Large intestine (tissue), 3 donors: ENCODE data around the gene PILRB. TPM values are rescaled to one million over a fixed set of nuclear protein-coding genes. Genes with fewer than 3 reads are reported as not detected.
"Not testable (repeated sequence)": the region's sequence is repeated elsewhere in the genome, so short reads cannot be mapped to it uniquely, and the experiment has no call there.

Experiments
- DNase-seq, 2 donors: peaks; one replicate each; pipeline versions ENCODE4 v3.0.0 to v3.0.0-alpha.2; 2013
- H3K27ac ChIP-seq: one replicate; pipeline ENCODE4 v1.5.1; 2013; ENCODE audit warnings: low read length
- H3K27me3 ChIP-seq: 2 replicates; pipeline ENCODE4 v1.6.1; 2013; ENCODE audit warnings: low read length; ENCODE audit not compliant: control insufficient read depth, insufficient read depth
- H3K36me3 ChIP-seq: 2 replicates; pipeline ENCODE4 v1.6.1; 2013; ENCODE audit warnings: low read length; ENCODE audit not compliant: control insufficient read depth, insufficient read depth
- H3K4me1 ChIP-seq: one replicate; pipeline ENCODE4 v1.6.1; 2013; ENCODE audit warnings: low read length; ENCODE audit not compliant: control insufficient read depth, insufficient read depth
- H3K4me3 ChIP-seq: one replicate; pipeline ENCODE4 v1.5.1; 2013; ENCODE audit warnings: low read length
- H3K9me3 ChIP-seq: one replicate; pipeline ENCODE4 v1.6.1; 2013; ENCODE audit warnings: mild to moderate bottlenecking, low read depth, low read length, moderate library complexity; ENCODE audit not compliant: control insufficient read depth
- WGBS: methylation state at CpG from one replicate; pipeline ENCODE4 v1.1.5; 2013; ENCODE audit warnings: low lambda C conversion rate; ENCODE audit not compliant: insufficient coverage; 5-methylcytosine and 5-hydroxymethylcytosine counted together
- polyA plus RNA-seq: library from polyadenylated mRNA; unstranded; fragments of 120-200 nt; gene quantifications from one replicate; pipeline ENCODE4 v1.2.1, GENCODE V29; 2013

The PILRB gene
- polyA plus RNA-seq, 1 donor = 64.8 TPM

- no peaks in the 10 kb centered on the region for H3K4me1 ChIP-seq
- WGBS = no CpG with 5 or more reads among the region's 6 CpGs
- H3K4me3 ChIP-seq = no peak overlapping the region
- peaks cover 84% of the 10 kb centered on the region for H3K36me3 ChIP-seq
- no peaks in the 10 kb centered on the region for H3K9me3 ChIP-seq
- no peaks in the 10 kb centered on the region for H3K27me3 ChIP-seq
- no peak for DNase-seq
- H3K27ac ChIP-seq = no peak overlapping the region
Observed at GRCh38 chr7:100353685-100354330, 4.1 kb upstream of the PILRB start.

DNA sequence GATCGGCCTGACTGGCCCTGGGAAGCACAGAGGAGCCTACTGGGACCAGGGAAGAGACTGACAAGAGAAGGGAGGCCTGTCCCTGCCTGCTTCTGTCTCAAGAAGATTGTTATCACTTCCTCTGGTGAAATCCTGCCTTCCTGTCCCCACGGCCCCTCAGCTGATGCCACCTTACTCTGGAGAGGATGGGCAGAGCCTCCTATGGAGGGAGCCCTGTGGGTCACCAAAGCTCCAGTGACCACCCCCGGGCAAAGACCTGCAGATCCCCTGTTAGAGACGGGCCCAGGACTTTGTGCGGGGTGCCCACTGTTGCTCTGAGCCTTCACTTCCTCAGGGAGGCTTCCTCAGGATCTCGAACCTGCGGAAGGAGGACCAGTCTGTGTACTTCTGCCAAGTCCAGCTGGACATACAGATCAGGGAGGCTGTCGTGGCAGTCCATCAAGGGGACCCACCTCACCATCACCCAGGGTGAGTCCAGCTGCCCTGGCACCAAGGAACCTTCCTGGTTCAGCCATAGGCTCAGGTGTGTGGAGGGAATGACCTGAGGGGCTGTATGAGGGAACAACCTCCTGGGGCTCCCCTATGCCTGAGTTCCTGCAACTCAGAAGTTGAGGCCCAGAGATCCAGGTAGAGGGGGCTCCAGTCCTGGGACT is 1.4 kb upstream of the PILRB start:
- Histone ChIP-seq H3K27ac (no peak overlapping the region), H3K36me3 (peaks cover 85% of the 10 kb centered on the region), H3K4me3 (no peak overlapping the region), H3K27me3 (no peaks in the 10 kb centered on the region), H3K4me1 (no peaks in the 10 kb centered on the region), H3K9me3 (no peaks in the 10 kb centered on the region)
- no peak for DNase-seq
- whole genome bisulfite sequencing = no CpG with 5 or more reads among the region's 8 CpGs

DNA sequence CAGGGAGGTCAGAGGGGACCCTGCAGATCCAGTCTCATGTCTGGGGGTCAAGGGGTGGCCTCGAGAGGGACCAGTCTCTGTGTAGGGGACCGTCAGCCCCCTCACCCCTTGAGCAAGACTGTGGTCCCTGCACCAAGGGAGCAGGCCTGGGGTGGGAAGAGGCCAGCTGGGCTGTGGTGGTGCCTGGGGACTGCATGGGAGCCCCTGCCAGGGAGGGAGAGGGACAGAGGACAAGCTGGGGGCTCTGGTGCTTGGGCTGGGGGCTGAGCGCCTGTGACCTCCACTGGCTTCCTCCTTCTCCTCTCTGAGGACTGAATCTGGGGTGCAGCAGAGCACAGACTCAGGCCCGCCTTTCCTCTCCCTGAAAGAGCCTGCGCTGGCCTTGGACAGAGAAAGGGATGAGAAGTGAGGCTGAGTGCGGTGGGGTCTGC is 771 bp upstream of the PILRB start:
- Histone ChIP-seq H3K4me3 (no peak overlapping the region), H3K9me3 (no peaks in the 10 kb centered on the region), H3K27me3 (no peaks in the 10 kb centered on the region), H3K36me3 (peaks cover 85% of the 10 kb centered on the region), H3K27ac (no peak overlapping the region), H3K4me1 (no peaks in the 10 kb centered on the region)
- WGBS = no CpG with 5 or more reads among the region's 6 CpGs
- no peak for DNase-seq

GRCh38 chr7:100358857-100359212 is 918 bp downstream of the PILRB start:
- H3K4me1 ChIP-seq = no peaks in the 10 kb centered on the region
- H3K9me3 ChIP-seq = no peaks in the 10 kb centered on the region
- peaks cover 81% of the 10 kb centered on the region for H3K36me3 ChIP-seq
- no peak overlapping the region for H3K27ac ChIP-seq
- no peaks in the 10 kb centered on the region for H3K27me3 ChIP-seq
- no peak for DNase-seq
- no peak overlapping the region for H3K4me3 ChIP-seq
- WGBS = no CpG with 5 or more reads among the region's 8 CpGs

DNA sequence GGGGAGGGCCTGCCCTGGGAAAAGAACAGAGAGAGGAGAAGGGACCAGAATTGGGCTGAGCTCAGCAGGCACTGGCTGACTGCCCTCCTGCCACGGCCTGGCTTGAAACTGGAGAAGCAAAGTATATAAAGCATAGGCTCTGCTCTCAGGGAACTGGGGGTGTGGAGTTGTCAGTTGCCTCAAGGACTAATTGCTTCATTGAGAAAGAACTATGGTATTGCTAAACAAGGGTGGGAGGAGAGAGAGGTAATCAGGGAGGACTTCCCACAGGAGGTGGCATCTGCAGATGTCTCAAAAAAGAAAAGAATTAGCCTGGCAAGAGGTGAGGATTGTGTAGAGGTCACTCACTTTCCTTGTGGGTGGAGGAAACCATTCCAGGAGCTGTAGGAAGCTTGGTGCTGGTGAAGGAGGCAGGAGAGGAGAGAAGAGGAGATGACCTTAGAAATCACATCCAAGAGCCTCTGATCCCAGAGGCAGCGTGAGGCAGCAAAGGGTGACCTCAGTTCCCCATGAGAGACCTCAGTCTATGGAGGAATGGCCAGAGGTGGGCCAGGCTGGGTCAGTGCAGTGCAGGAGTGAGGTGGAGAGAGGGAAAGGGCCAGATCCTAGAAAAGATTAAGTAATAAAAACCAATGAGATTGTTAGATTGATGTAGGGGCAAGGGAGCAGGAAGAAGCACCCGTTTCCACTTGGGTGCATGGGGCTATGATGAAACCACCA is 2.4 kb downstream of the PILRB start:
- no peak for DNase-seq
- WGBS = no CpG with 5 or more reads among the region's 3 CpGs
- H3K36me3 ChIP-seq = peaks cover 76% of the 10 kb centered on the region

GRCh38 chr7:100363098-100363497 is 5.2 kb downstream of the PILRB start:
- peaks cover 58% of the 10 kb centered on the region for H3K36me3 ChIP-seq
- no peaks in the 10 kb centered on the region for H3K27me3 ChIP-seq
- H3K27ac ChIP-seq = no peak overlapping the region
- no peaks in the 10 kb centered on the region for H3K9me3 ChIP-seq
- no peaks in the 10 kb centered on the region for H3K4me1 ChIP-seq
- no peak overlapping the region for H3K4me3 ChIP-seq
- no peak for DNase-seq

More for the DNA sequence above, 2.4 kb downstream of the PILRB start:
- Histone ChIP-seq H3K4me1 (no peaks in the 10 kb centered on the region), H3K27me3 (no peaks in the 10 kb centered on the region), H3K4me3 (no peak overlapping the region), H3K27ac (no peak overlapping the region), H3K9me3 (no peaks in the 10 kb centered on the region)

DNA sequence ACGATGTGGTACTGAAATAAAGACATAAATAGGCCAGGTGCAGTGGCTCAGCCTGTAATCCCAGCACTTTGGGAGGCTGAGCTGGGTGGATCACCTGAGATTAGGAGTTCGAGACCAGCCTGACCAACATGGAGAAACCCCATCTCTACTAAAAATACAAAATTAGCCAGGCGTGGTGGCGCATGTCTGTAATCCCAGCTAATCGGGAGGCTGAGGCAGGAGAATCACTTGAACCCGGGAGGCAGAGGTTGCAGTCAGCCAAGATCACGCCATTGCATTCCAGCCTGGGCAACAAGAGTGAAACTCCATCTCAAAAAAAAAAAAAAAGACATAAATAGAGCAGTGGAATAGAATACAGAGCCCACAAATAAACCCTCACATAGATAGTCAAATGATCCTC is 5.9 kb downstream of the PILRB start:
- H3K9me3 ChIP-seq, H3K27ac ChIP-seq, H3K4me3 ChIP-seq, DNase-seq, H3K27me3 ChIP-seq, H3K4me1 ChIP-seq: not testable (repeated sequence)
- WGBS = no CpG with 5 or more reads among the region's 7 CpGs
- H3K36me3 ChIP-seq = peaks cover 53% of the 10 kb centered on the region

DNA sequence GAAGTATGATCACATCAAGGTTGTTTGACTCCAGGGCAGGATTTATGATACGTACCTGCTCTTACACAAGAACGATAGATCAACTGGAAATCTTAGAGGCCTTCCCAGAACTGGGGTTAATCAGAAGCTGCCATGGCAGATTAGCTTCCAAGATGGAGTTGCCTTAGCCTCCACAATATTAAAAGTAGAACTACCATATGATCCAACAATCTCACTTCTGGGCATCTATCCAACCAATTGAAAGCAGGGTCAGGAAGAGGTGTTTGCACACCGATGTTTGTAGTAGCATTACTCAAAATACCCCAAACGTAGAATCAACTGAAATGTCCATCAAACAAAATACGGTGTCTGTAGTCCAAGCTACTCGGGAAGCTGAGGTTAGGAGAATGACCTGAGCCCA is 6.6 kb downstream of the PILRB start:
- no CpG with 5 or more reads among the region's 6 CpGs for WGBS
- no peak overlapping the region for H3K27ac ChIP-seq
- H3K4me1 ChIP-seq = no peaks in the 10 kb centered on the region
- DNase-seq = no peak
- H3K27me3 ChIP-seq = no peaks in the 10 kb centered on the region
- H3K36me3 ChIP-seq = peaks cover 48% of the 10 kb centered on the region
- H3K9me3 ChIP-seq = no peaks in the 10 kb centered on the region
- H3K4me3 ChIP-seq = no peak overlapping the region

GRCh38 chr7:100365998-100366367 is 8.1 kb downstream of the PILRB start:
- H3K4me3 ChIP-seq, H3K27me3 ChIP-seq, H3K4me1 ChIP-seq, DNase-seq, H3K9me3 ChIP-seq, H3K27ac ChIP-seq: not testable (repeated sequence)
- H3K36me3 ChIP-seq = peaks cover 36% of the 10 kb centered on the region
- WGBS = no CpG with 5 or more reads among the region's 7 CpGs

- Histone ChIP-seq H3K4me1 (no peaks in the 10 kb centered on the region), H3K36me3 (peaks cover 31% of the 10 kb centered on the region), H3K9me3 (no peaks in the 10 kb centered on the region), H3K27ac (no peak overlapping the region), H3K27me3 (no peaks in the 10 kb centered on the region), H3K4me3 (no peak overlapping the region)
- no CpG with 5 or more reads among the region's 16 CpGs for WGBS
- DNase-seq = no peak
Observed at GRCh38 chr7:100366411-100367250, 8.7 kb downstream of the PILRB start.
